Ascending aorta (tissue), 2 donors: Measurements from ENCODE around the gene WNT4. TPM values are rescaled to one million over a fixed set of nuclear protein-coding genes. Genes with fewer than 3 reads are reported as not detected.

ENCODE experiments used
- DNase-seq, 2 donors: peaks; one replicate each; pipeline ENCODE4 v3.0.0-alpha.2; 2019; ENCODE audit warnings: low spot score in 2 of 2
- H3K27ac ChIP-seq, 2 donors: fragments of 200-600 bp; sonication (generic); one replicate each; pipeline ENCODE4 v1.5.1; 2016 to 2017; ENCODE audit warnings: mild to moderate bottlenecking in 1 of 2
- H3K27me3 ChIP-seq: fragments of 200-600 bp; sonication (generic); one replicate; pipeline ENCODE4 v1.5.1; 2017
- H3K36me3 ChIP-seq, 2 donors: fragments of 200-600 bp; sonication (generic); one replicate each; pipeline ENCODE4 v1.5.1; 2016
- H3K4me1 ChIP-seq, 2 donors: fragments of 200-600 bp; sonication (generic); one replicate each; pipeline ENCODE4 v1.5.1; 2016 to 2017; ENCODE audit warnings: mild to moderate bottlenecking in 1 of 2
- H3K4me3 ChIP-seq, 2 donors: fragments of 200-600 bp; sonication (generic); one replicate each; pipeline ENCODE4 v1.5.1; 2016 to 2017; ENCODE audit warnings: mild to moderate bottlenecking in 1 of 2
- H3K9me3 ChIP-seq, 2 donors: fragments of 200-600 bp; sonication (generic); one replicate each; pipeline ENCODE4 v1.5.1; 2016
- intact Hi-C: fragments of 100-400 bp; cut with DNase I; formaldehyde crosslinking; loops from one replicate; pipeline ENCODE4 v1.15.1; 2023
- total RNA-seq: library from RNA; depleted of rRNA; stranded (reverse); fragments of >200 nt; gene quantifications from one replicate; pipeline ENCODE4 v1.1.0, GENCODE V29; 2016
- TF ChIP-seq, protein P1 (sequence below), 3 experiments: fragments of 200-600 bp in 2 of 3; fragments of 450-650 bp in 1 of 3; sonication (generic) in 2 of 3; IDR thresholded peaks; one replicate each; pipeline ENCODE4 v1.5.1; 2016 to 2019; ENCODE audit warnings: antibody characterized with exemption in 3 of 3, mild to moderate bottlenecking in 1 of 3, moderate library complexity in 1 of 3

The WNT4 gene
- total RNA-seq, 1 donor from 2014 or later = not detected

DNA sequence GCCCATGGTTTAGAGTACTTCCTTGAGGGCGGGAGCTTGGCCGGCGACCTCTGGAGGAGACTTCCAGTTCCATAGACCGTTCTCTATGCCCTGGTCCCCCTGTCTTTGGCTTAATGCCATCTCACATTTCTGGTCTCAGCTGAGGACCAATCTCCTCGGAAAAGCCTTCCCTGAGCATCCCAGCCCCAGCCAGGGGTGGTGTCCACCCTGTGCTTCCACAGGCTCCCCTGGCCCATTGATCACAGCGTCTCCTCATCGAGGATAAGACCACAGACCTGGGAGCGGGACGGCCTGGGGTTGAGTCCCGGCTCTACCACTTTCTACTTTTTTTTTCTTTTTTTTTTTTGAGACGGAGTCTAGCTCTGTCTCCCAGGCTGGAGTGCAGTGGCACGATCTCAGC lies 14.5 kb downstream of the WNT4 start:
- H3K27me3 ChIP-seq = no peaks in the 10 kb centered on the region
- peaks cover 0 to 6% of the 10 kb centered on the region in 2 donors for H3K4me1 ChIP-seq
- no peaks in the 10 kb centered on the region for H3K36me3 ChIP-seq
- H3K27ac ChIP-seq = no peak overlapping the region
- DNase-seq = no peak
- no peak overlapping the region for H3K4me3 ChIP-seq
- H3K9me3 ChIP-seq = no peaks in the 10 kb centered on the region
- TF ChIP-seq, protein P1, sequence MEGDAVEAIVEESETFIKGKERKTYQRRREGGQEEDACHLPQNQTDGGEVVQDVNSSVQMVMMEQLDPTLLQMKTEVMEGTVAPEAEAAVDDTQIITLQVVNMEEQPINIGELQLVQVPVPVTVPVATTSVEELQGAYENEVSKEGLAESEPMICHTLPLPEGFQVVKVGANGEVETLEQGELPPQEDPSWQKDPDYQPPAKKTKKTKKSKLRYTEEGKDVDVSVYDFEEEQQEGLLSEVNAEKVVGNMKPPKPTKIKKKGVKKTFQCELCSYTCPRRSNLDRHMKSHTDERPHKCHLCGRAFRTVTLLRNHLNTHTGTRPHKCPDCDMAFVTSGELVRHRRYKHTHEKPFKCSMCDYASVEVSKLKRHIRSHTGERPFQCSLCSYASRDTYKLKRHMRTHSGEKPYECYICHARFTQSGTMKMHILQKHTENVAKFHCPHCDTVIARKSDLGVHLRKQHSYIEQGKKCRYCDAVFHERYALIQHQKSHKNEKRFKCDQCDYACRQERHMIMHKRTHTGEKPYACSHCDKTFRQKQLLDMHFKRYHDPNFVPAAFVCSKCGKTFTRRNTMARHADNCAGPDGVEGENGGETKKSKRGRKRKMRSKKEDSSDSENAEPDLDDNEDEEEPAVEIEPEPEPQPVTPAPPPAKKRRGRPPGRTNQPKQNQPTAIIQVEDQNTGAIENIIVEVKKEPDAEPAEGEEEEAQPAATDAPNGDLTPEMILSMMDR (IDR thresholded peaks at IDR 0.05) = no peak
- intact Hi-C loops = no loop called here

DNA sequence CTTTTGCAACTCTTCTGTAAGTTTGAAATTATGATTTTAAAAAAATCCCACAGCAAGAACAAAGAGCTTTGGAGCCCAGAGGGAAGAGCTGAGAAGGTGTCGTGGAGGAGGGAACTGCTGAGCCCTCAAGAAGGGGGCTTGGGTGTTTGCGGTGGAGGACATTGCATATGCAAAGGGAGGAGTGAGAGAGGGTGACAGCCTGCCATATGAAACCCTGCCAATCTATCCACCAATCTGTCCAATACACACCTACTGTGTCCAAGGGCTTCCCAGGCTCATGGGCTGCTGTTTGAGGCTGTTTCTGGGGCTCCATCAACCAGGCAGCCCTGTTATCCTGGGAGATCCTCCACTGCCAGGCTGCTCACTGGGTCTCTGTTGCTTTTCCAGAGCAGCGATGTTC lies 15.2 kb downstream of the WNT4 start:
- no peaks in the 10 kb centered on the region for H3K36me3 ChIP-seq
- H3K4me3 ChIP-seq = no peak overlapping the region
- TF ChIP-seq, protein P1 (IDR thresholded peaks at IDR 0.05) = no peak
- intact Hi-C loops = no loop called here
- DNase-seq = no peak
- H3K4me1 ChIP-seq = peaks cover 0 to 5% of the 10 kb centered on the region in 2 donors
- H3K9me3 ChIP-seq = no peaks in the 10 kb centered on the region
- H3K27ac ChIP-seq = no peak overlapping the region
- no peaks in the 10 kb centered on the region for H3K27me3 ChIP-seq

DNA sequence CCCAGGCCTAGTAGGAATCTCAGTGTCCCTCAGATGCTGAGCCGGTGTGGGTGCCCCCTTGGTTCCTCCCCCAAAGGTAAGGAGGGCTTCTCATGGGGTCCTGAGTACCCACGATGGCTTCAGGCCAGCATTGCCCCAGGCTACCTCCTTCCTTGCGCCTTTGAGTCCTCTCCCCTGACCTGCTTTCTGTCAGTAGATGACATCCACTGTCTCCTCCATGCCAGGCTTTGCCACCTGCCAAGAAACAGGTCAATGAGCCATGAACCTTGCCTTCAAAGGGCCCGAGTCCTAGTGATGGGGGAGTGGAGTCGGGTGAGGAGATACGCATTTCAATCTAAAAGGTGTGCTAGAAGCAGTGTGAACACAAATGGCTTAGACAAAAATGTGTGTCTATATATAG lies 15.6 kb downstream of the WNT4 start:
- Histone ChIP-seq H3K27ac (no peak overlapping the region), H3K9me3 (no peaks in the 10 kb centered on the region), H3K4me1 (peaks cover 0 to 2% of the 10 kb centered on the region in 2 donors), H3K27me3 (no peaks in the 10 kb centered on the region), H3K4me3 (no peak overlapping the region), H3K36me3 (no peaks in the 10 kb centered on the region)
- DNase-seq = no peak
- TF ChIP-seq, protein P1 (IDR thresholded peaks at IDR 0.05) = no peak
- intact Hi-C loops = no loop called here

DNA sequence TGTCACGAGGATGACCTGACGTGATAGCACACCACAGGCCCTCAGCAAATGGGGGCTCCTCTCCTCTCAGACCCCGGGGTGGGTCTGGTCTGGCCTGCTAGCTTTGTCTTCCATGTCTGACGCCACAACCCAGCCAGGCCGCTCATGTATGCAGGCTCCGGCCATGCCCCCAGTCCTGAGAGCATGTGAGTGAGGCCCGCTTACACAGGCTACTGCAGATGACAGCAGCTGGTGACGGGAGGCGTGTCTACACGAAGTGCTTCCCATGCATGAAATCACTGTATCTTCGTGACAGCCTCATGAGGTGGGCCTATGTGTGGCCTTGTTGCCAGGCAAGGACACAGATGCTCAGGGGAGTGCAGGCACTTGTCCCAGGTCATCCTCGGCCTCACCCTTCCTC lies 16.4 kb downstream of the WNT4 start:
- H3K36me3 ChIP-seq = no peaks in the 10 kb centered on the region

DNA sequence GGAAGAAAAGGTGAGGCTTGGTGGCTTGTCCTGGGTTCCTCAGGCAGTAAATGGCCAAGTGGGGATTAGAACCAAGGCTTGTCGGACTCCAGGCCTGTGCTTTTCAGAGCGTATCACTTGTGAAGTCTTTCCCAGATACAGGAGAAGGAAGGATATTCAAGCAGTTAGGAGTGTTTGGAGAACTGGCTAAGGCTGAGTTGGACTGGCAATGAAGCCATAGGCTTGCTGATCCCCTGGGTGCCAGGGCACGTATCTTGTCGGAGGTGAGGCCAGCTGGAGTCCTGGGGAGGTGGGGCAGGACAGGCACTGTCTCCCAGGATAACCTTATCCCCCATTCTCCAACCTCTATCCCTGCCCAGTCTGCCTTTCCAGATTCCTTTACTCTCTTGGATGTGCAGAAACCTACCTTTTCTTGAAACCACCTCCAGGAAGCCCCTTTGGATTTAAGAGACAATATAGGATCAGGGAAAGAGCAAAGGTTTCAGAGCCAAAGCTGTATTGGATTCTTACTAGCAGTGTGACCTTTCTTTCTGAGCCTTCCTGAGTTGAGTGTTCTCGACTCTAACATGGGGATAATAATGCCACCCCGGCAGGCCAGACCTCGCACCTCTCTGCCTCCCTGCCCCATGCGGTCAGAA lies 18.2 kb downstream of the WNT4 start:
- no peak overlapping the region for H3K4me3 ChIP-seq
- intact Hi-C loops = no loop called here
- DNase-seq = no peak
- H3K27ac ChIP-seq = no peak overlapping the region
- no peaks in the 10 kb centered on the region for H3K27me3 ChIP-seq
- peaks cover 8 to 9% of the 10 kb centered on the region in 2 donors for H3K36me3 ChIP-seq
- H3K4me1 ChIP-seq = no peaks in the 10 kb centered on the region
- TF ChIP-seq, protein P1 (IDR thresholded peaks at IDR 0.05) = no peak
- H3K9me3 ChIP-seq = no peaks in the 10 kb centered on the region

More for the DNA sequence above, 16.4 kb downstream of the WNT4 start:
- intact Hi-C loops = no loop called here
- Histone ChIP-seq H3K4me3 (no peak overlapping the region), H3K4me1 (no peaks in the 10 kb centered on the region), H3K27ac (no peak overlapping the region), H3K27me3 (no peaks in the 10 kb centered on the region), H3K9me3 (no peaks in the 10 kb centered on the region)
- DNase-seq = no peak
- TF ChIP-seq, protein P1 (IDR thresholded peaks at IDR 0.05) = no peak
